HG02885 (cell line): Measurements from ENCODE around the gene ANKRD28.

ENCODE experiments used
- ATAC-seq: cut with Tn5 transposase; IDR thresholded peaks from one replicate; pipeline ENCODE4 v1.9.1; 2021; ENCODE audit warnings: mild to moderate bottlenecking; ENCODE audit not compliant: unreplicated experiment, poor library complexity

Gene ANKRD28

DNA sequence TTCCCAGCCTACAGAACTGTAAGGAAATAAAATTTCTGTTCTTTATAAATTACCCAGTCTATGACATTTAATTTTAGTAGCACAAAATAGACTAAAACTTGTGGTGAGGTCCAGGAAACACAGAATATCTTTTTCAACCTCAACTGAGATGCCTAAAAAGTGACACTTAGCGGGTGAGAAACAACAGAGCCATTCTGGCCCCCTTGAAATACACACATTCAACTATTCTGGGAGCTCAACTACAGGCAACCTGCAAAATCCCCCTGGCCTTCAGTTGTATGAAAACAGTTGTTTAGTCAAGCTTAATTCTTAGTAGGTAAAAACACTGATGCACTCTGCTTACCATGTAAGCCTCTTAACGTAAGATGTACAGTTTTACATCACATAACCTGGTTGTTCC, 66.8 kb downstream of the ANKRD28 start:
- ATAC-seq = no peak

DNA sequence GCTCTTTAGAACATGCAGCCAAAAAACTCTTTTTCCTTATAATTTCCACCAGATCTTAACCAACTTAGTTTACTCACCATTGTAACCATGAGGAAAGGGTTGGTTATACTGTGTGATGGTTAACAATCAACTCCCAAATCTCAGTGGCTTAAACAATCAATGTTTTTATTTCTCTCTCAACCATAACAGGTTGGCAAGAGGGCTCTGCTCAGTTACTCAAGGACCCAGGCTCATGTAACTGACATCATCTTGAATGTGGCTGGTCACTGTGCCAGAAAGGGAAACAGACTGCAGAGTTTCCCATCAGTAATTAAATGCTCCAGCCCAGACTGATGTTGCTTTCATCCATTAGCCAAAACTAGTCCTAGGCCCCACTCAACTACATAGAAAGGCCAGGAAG, 69.0 kb downstream of the ANKRD28 start:
- ATAC-seq = no peak

DNA sequence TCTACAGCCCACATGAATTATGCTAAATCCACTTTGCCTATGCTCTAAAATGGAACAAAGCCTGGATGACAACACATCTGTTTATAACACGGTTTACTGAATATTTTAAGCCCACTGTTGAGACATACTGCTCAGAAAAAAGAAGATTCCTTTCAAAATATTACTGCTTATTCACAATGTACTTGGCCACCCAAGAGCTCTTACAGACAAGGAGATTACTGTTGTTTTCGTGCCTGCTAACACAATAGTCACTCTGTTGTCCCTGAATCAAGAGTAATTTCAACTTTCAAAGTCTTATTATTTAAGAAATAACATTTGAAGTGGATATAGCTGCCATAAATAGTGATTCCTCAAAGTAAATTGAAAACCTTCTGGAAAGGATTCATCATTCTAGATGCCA, 70.9 kb downstream of the ANKRD28 start:
- no peak for ATAC-seq

DNA sequence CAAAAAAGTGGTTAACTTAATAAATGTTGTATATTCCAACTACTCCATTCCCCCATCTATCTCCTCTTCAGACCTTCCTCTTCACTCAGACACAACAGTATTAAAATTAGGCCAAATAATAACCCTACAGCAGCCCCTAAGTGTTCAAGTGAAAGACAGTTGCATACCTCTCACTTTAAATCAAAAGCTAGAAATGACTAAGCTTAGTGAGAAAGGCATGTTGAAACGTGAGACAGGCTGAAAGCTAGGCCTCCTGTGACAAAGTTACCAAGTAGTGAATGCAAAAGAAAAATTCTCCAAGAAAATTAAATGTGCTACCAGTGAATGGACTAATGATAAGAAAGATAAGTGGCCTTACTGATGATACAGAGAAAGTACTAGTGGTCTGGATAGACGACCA, 71.7 kb downstream of the ANKRD28 start:
- ATAC-seq = peak; percentile 95

DNA sequence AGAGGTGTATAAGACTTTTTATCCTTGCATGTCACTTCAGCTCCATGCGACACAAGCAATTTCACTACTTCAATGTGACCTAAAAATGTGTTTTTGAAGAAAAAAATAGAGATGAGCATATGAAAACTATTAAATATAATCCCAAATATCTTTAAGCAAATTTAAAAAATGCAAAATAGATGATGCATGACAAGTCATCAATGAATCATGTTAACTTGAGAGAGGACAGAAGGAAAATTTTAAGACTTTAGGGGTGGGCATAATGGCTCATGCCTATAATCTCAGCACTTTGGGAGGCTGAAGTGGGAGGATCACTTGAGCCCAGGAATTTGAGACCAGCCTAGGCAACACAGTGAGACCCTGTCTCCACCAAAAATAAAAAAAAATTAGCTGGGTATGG, 73.3 kb downstream of the ANKRD28 start:
- no peak for ATAC-seq

DNA sequence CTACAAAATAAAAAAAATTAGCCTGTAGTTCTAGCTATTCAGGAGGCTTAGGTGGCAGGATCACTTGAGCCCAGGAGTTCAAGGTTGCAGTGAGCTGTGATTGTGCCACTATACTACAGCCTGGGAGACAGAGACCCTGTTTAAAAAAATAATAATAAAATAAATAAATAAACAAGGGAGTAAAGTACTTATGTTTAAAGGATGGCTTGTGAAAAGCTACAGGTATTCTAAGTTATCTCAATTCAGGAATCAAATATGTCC, 74.2 kb downstream of the ANKRD28 start:
- ATAC-seq = no peak

DNA sequence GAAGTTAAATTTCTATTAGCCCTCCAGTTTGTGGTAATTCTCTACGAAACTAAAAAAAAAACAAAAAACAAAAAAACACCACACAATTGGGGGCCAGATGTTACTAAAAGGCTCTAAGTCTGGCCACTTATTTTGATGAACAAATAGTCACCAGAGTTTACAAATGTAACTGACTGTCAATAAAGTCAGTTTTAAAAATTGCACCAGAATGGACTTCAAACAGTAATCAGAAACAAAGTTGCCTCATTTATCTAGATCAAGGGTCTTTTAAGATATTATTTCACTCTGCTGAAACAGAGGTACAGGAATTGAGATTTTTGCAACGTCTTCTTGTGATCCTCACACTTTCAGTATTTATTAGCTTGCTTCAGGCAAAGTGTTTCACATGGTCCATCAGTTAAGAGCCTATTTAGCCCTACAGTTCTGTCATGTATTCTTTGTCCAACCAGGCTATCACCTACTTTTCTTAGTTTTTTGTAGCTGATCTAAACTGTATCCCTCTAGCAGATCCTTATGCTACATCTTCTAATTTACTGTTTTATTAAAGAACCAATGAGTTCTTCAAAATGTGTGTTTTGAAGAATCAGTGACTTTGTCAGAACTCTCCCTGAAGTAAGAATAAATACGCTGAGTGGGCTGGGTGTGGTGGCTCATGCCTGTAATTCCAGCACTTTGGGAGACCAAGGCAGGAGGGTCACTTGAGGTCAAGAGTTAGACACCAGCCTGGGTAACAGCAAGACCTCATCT, 74.7 kb downstream of the ANKRD28 start:
- ATAC-seq = no peak

DNA sequence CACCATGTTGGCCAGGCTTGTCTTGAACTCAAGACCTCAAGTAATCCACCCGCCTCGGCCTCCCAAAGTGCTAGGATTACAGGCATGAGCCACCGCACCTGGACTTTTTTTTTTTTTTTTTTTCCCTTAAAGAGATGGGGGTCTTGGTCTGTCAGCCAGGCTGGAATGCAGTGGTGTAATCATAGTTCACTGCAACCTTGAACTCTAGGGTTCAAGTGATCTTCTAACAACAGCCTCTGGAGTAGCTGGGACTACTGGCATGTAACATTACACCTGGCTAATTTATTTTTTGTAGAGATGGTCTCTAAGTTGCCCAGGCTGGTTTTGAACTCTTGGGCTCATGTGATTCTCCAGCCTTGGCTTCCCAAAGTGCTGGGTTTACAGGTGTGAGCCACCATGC, 81.6 kb downstream of the ANKRD28 start:
- no peak for ATAC-seq

DNA sequence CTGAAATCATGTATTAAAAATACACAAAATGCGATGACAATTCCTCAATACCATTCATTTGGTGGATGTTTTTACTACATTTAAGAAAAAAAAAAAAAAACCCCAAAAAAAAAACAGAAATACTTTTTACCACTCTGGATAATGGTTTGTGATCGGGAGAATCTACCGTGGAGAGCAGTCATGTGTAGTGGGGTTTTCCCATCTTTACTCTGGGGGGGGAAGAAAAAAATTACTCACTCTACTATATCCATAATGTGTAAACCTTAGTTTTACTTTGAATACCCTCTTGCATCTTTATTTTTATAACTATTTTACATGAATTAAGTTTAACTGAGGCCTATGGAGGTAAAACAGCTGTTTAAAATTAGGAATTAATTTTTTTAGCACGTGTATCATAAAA, 83.3 kb downstream of the ANKRD28 start:
- no peak for ATAC-seq

DNA sequence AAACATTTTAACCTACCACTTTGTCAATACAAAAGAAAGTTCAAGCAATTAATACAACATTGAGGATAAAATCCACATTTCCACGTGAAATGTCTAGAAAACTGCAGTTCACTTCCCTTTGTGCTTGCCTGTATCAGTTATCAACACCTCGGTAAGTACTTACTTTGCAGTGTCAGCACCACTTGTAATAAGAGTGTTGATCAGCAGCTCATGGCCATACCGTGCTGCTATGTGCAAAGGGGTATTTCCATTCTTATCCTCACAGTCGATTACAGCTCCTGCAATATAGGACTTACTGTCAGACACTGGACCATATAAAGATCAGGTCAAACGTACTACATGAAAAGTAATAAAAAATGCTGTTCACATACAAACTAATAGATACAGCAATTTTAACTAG, 84.4 kb downstream of the ANKRD28 start:
- no peak for ATAC-seq

DNA sequence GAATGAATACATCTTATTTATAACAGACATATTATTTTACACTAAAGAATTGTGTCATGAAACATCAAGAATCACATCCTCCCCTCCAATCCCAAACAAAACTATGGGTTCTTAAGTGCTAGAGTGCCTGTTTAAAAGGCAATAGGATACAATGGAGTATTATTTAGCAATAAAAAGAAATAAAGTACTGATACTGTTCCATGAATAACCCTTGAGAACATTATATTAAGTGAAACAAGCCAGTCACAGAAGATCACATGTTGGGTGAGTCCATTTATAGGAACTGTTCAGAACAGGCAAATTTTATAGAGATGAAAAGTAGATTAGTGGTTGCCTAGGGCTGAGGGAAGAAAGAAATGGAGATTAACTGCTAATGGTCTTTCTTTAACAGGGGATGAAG, 86.5 kb downstream of the ANKRD28 start:
- ATAC-seq = no peak

DNA sequence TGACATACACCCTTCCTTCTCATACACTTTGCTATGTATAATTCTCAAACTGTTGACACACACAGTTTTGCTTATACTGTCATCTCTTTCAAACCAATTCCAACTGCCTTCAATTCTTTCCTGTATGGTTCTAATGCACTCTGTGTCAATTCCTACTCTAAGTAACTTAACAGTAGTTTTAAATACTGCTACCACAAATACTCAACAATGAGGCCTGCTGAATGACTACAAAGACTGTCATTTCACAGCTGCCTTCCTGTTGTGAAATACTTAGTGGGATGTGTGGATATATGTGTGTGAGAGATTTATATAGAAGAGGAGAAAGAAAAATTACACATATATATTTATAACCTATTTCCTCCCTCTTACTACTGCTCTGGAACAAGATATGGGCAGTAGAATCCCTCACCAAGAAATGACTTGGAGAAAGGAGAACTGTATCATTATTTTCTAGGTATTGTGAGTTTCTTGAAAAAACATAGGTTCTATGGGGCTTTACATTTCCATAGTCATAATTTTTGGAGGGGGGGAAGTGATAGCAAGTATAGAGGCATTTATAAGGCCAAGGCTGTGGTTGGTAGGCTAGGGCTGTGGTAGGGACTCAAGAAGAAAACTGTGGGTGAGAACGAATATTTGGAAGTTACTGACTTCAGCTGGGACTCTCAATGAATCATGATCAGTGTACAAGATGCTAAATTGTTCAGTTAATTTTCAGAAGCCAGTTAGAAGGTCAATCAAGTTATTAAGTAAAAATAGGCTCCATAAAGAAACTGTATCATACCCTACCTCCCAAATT, 88.7 kb downstream of the ANKRD28 start:
- ATAC-seq = no peak

DNA sequence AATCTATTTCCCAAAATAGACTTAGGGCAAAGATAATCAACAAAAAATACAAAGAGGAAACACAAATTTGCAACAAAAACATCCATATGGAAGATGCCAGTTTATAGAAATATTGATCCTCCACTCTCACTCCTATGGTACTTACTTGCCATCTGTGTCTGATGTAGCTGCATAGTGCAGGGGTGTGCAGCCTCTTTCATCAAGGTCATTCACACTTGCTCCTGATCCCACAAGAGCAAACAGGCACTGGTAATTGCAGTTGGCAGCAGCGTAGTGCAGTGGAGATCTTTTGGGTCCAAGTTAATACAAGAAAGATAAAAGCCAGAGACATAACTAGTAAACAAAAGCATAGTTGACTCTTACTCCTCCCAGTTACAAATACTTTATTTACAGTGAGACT, 90.0 kb downstream of the ANKRD28 start:
- ATAC-seq = no peak

DNA sequence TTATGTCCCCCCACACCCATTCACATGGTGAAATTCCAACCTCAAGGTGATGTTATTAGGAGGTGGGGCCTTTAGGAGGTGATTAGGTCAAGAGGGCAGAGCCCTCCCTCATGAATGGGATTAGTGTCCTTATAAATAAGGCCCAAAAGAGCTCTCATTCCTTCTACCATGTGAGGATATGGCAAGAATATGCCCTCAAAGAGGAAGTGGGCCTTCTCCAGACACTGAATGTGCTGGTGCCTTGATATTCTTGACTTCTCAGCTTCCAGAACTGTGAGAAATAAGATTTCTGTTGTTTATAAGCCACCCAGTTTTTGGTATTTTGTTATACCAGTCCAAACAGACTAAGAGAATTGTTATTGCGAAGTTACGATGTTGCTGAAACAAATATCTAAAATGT, 94.4 kb downstream of the ANKRD28 start:
- no peak for ATAC-seq

DNA sequence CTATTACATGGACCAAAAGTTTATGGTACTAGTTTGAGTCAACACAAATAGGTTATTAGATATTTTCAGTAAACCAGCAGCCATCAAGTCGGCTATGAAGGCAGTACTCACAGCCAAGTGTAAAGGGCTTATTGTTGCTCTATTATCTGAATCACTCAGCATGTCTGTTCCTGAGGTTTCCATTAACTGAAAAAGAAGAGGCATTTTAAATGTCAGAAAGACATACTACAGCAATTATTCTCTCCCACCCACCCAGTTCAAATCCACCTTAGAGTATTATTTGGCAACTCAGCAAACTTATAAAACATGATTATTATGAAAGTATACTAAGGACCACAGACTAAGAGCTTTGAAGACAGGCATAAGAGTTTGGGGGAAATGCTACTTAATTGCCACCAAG, 103.2 kb downstream of the ANKRD28 start:
- ATAC-seq = no peak

DNA sequence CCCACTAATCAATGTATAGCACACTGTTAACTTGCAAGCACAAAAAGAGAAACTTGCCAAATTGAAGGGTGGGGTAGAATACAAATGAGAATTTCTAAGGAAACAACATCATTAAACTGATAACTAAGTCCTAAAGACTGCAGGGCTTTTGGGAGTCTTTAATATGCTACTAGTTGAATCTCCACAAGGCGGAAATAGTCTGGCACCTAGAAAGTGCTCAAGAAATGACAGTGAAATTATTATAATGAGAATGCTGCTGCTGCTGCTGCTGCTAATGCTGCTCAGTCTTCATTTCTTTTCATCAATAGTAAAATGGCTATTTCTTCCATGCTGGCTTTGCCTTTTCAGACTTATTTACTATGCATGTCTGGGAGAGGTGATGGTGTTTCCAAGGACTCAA, 104.4 kb downstream of the ANKRD28 start:
- no peak for ATAC-seq

DNA sequence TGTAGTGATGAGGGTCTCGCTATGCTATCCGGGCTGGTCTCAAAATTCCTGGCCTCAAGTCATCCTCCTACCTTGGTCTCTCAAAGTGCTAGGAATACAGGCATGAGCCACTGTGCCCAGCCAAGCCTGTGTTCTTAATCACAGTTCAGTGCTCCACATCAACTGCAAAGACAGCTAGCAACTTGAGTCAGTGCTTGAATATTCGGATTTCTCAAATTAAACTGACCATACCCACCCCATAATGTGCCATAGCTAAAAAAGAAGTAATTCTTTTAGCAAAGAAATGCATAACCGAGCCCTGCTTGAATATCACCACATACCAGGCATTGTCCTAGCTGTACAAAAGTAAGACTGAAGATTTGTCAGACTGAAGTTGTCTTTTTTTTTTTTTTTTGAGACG, 107.0 kb downstream of the ANKRD28 start:
- ATAC-seq = no peak

DNA sequence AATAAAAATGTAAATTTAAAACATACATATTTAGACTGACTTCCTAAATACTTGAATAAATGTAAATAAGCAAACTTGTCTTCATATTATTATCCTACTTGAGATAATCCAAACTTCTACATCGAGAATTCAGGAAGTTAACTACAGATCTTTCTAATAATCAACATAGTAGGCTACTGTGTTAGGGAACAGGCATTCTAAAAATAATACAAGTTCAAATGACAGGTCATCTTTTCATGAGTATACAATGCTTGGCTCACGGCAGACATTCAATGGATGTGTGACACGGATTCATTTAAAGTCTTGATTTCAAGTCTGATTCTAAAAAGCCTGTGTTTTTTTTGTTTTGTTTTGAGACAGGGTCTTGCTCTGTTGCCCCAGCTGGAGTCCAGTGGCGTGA, 107.5 kb downstream of the ANKRD28 start:
- no peak for ATAC-seq

DNA sequence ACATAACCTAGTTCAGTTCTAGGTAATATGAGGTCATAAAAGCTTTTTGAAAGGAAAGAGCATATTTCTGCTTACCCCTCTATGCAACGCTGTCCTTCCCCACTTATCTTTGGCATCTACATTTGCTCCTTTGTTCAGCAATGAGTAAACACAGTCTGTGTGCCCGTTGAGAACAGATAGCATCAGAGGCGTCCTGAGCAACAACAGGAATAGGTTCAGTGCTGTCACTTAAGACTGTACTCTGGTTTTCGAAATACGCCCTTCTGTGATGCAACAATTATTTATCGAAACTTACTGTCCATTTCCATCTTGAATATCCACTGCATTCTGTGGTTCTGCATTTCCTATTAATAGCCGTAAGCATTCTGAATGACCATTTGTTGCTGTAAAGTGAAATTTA, 111.9 kb downstream of the ANKRD28 start:
- ATAC-seq = no peak

DNA sequence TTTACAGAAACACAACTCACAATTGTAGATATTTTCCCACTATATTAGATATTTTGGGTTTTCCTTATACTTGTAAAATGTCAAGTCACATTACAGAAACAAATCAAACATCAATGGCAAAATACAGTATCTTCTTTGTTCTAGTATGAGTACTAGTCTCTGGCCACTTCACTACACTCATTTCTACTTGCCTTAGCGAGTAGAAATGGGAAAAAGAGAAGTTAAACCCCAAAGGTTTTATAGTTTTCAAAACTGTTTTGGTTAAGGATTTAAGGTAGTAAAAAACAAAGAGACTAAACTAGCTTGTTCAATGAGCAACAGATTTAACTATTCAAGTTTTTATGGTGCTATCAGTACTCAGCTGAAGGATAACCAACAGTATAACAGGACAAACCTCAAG, 114.5 kb downstream of the ANKRD28 start:
- no peak for ATAC-seq

DNA sequence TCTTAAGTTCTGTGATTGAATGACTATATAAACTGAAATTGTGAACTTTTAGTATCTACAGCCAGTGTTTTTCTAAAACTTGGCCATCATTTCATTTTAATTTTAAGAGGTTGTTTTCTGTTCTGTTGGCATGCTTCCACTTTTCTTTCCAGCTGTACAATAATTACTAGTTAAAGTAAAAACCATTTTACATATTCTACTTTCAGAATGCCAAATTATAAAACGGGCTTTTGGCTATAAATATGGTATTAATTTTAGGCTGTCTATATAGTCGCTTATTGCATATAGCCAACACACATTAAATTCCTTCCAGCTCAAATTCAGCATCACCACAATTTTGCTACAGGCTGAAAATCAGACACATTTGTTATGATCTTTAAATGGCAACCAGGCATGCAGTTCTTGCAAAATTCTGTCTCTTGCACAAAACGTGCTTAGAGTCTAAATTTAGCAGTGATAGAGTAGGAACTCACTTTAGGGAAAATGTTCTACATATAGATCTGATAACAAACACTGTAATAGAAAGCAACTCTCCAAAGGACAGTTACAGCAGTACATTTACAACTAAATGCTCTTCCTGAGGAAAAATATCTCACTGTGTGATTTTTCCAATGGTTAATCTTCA, 115.1 kb downstream of the ANKRD28 start:
- no peak for ATAC-seq

DNA sequence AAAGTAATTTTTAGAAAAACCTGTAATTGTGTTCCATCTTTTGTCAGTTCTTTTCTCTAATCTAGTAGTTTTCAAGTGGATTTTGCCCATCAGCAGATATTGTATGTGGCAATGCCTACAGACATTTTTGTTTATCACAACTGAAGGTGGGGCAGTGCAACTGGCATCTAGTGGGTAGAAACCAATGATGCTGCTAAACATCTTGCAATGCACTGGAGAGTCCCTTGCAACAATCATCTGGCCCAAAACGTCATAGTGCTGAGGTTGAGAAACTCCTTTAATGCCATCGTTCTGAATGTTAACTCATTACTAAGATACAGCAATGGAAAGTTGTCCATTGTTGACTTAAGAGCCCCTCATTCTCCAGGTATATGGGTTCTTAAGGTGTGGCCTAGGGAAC, 116.1 kb downstream of the ANKRD28 start:
- no peak for ATAC-seq
